SK-N-SH treated with all-trans-retinoic acid at 6 μM for 48 hours (cell line): ENCODE results near the gene HOXC9.

Experiments used
- ATAC-seq: fragments of 200-7000 bp; cut with Tn5 transposase; 3 replicates; pipeline ENCODE4 v1.9.1; 2020; ENCODE audit warnings: mild to moderate bottlenecking, moderate library complexity
- ARNTL ChIP-seq: fragments of 450-650 bp; formaldehyde crosslinking; IDR thresholded peaks from 2 replicates; pipeline ENCODE4 v1.5.0; 2020; ENCODE audit warnings: low read depth, mild to moderate bottlenecking, moderate library complexity, borderline replicate concordance
- BACH2 ChIP-seq: fragments of 250-450 bp; sonication (Bioruptor Pico); IDR thresholded peaks from 2 replicates; pipeline ENCODE4 v1.9.0; 2021; ENCODE audit warnings: mild to moderate bottlenecking, borderline replicate concordance
- CSDC2 ChIP-seq: fragments of 250-450 bp; sonication (Bioruptor Pico); IDR thresholded peaks from 2 replicates; pipeline ENCODE4 v1.5.0; 2020; ENCODE audit warnings: mild to moderate bottlenecking, moderate library complexity
- GLIS3 ChIP-seq: fragments of 250-450 bp; sonication (Bioruptor Pico); IDR thresholded peaks from 2 replicates; pipeline ENCODE4 v1.5.0; 2020; ENCODE audit warnings: mild to moderate bottlenecking, moderate library complexity
- ISL1 ChIP-seq: fragments of 250-450 bp; sonication (Bioruptor Pico); IDR thresholded peaks from 2 replicates; pipeline ENCODE4 v2.1.2; 2022; ENCODE audit warnings: mild to moderate bottlenecking, moderate library complexity
- OSR1 ChIP-seq: fragments of 250-450 bp; sonication (Bioruptor Pico); IDR thresholded peaks from 2 replicates; pipeline ENCODE4 v1.8.0; 2022; ENCODE audit warnings: moderate library complexity, mild to moderate bottlenecking, inconsistent platforms
- PPARA ChIP-seq: fragments of 250-450 bp; sonication (Bioruptor Pico); IDR thresholded peaks from 2 replicates; pipeline ENCODE4 v1.5.0; 2020; ENCODE audit warnings: mild to moderate bottlenecking, borderline replicate concordance
- SNAI2 ChIP-seq: fragments of 250-450 bp; sonication (Bioruptor Pico); IDR thresholded peaks from 2 replicates; pipeline ENCODE4 v1.5.0; 2020; ENCODE audit warnings: mild to moderate bottlenecking, moderate library complexity
- TCF4 ChIP-seq: fragments of 250-450 bp; sonication (Bioruptor Pico); IDR thresholded peaks from 2 replicates; pipeline ENCODE4 v1.8.0; 2021; ENCODE audit warnings: mild to moderate bottlenecking, moderate library complexity, borderline replicate concordance
- ZC3H10 ChIP-seq: fragments of 250-450 bp; sonication (Bioruptor Pico); IDR thresholded peaks from 2 replicates; pipeline ENCODE4 v1.5.1; 2021; ENCODE audit warnings: mild to moderate bottlenecking, moderate library complexity
- ZFP3 ChIP-seq: fragments of 250-450 bp; sonication (Bioruptor Pico); IDR thresholded peaks from 2 replicates; pipeline ENCODE4 v1.5.0; 2020; ENCODE audit warnings: mild to moderate bottlenecking, moderate library complexity
- ZFP30 ChIP-seq: fragments of 450-650 bp; formaldehyde crosslinking; IDR thresholded peaks from 2 replicates; pipeline ENCODE4 v1.5.0; 2022; ENCODE audit warnings: mild to moderate bottlenecking, moderate library complexity
- ZNF565 ChIP-seq: fragments of 450-650 bp; formaldehyde crosslinking; conservative IDR thresholded peaks from 2 replicates; pipeline ENCODE4 v1.5.0; 2020; ENCODE audit warnings: low read depth, mild to moderate bottlenecking, moderate library complexity
- ZNF70 ChIP-seq: fragments of 450-650 bp; formaldehyde crosslinking; IDR thresholded peaks from 2 replicates; pipeline ENCODE4 v1.5.0; 2020; ENCODE audit warnings: mild to moderate bottlenecking, moderate library complexity
- ZNF8 ChIP-seq: fragments of 450-650 bp; formaldehyde crosslinking; IDR thresholded peaks from 2 replicates; pipeline ENCODE4 v1.5.0; 2020; ENCODE audit warnings: mild to moderate bottlenecking, moderate library complexity
- TF ChIP-seq, protein P1 (sequence below): fragments of 250-450 bp; sonication (Bioruptor Pico); IDR thresholded peaks from 2 replicates; pipeline ENCODE4 v1.5.0; 2020; ENCODE audit warnings: mild to moderate bottlenecking, moderate library complexity
- TF ChIP-seq, protein P2 (sequence below): fragments of 250-450 bp; sonication (Bioruptor Pico); IDR thresholded peaks from 2 replicates; pipeline ENCODE4 v1.8.0; 2020; ENCODE audit warnings: mild to moderate bottlenecking, moderate library complexity, borderline replicate concordance
- TF ChIP-seq, protein P3 (sequence below): fragments of 250-450 bp; sonication (Bioruptor Pico); IDR thresholded peaks from 2 replicates; pipeline ENCODE4 v1.5.1; 2021; ENCODE audit warnings: mild to moderate bottlenecking, moderate library complexity
- TF ChIP-seq, protein P4 (sequence below): fragments of 250-450 bp; sonication (Bioruptor Pico); IDR thresholded peaks from 2 replicates; pipeline ENCODE4 v1.8.0; 2021; ENCODE audit warnings: low read depth, mild to moderate bottlenecking, moderate library complexity, borderline replicate concordance
- TF ChIP-seq, protein P5 (sequence below): fragments of 250-450 bp; sonication (Bioruptor Pico); IDR thresholded peaks from 2 replicates; pipeline ENCODE4 v1.5.1; 2020; ENCODE audit warnings: low read depth, mild to moderate bottlenecking, moderate library complexity

The HOXC9 gene

DNA sequence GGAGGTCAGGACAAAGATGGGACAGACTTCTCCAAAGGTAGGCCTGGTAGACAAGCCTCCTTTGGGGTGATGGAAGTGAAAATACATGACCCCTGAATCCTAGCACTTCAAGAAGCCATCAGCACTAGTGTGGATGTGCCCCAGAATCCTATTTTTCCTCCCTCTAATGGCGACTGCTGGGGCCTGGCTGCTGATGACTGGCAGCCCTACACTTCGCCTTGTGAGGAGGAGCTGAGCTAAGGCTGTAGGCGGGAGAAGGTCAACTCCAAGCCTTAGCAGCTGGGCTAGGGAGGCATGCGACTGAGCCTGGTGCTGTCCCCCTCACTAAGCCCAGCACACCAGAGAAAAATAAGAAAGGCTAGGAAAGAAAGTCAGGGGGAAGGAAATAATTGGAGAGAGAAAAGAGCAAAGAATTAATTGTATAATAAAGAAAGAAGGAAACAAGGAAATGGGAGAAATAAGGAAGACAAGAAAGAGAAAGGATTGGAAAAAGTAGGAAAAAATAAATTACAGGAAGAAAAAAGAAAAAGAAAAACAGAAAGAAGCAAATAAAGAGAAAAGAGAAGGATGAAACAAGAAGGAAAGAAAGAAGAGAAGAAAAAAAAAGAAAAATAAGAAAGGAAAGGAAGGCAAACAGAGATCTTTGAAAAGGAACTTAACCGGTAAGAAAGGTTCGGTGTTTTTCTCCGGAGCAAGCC lies 19.7 kb upstream of the HOXC9 start:
- no peak for TF ChIP-seq SNAI2
- no peak for TF ChIP-seq ARNTL (CRISPR knock-in tag)
- TF ChIP-seq, protein P1, sequence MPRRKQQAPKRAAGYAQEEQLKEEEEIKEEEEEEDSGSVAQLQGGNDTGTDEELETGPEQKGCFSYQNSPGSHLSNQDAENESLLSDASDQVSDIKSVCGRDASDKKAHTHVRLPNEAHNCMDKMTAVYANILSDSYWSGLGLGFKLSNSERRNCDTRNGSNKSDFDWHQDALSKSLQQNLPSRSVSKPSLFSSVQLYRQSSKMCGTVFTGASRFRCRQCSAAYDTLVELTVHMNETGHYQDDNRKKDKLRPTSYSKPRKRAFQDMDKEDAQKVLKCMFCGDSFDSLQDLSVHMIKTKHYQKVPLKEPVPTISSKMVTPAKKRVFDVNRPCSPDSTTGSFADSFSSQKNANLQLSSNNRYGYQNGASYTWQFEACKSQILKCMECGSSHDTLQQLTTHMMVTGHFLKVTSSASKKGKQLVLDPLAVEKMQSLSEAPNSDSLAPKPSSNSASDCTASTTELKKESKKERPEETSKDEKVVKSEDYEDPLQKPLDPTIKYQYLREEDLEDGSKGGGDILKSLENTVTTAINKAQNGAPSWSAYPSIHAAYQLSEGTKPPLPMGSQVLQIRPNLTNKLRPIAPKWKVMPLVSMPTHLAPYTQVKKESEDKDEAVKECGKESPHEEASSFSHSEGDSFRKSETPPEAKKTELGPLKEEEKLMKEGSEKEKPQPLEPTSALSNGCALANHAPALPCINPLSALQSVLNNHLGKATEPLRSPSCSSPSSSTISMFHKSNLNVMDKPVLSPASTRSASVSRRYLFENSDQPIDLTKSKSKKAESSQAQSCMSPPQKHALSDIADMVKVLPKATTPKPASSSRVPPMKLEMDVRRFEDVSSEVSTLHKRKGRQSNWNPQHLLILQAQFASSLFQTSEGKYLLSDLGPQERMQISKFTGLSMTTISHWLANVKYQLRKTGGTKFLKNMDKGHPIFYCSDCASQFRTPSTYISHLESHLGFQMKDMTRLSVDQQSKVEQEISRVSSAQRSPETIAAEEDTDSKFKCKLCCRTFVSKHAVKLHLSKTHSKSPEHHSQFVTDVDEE (CRISPR knock-in tag) = no peak
- TF ChIP-seq ZC3H10 = no peak
- no peak for TF ChIP-seq OSR1
- TF ChIP-seq, protein P2, sequence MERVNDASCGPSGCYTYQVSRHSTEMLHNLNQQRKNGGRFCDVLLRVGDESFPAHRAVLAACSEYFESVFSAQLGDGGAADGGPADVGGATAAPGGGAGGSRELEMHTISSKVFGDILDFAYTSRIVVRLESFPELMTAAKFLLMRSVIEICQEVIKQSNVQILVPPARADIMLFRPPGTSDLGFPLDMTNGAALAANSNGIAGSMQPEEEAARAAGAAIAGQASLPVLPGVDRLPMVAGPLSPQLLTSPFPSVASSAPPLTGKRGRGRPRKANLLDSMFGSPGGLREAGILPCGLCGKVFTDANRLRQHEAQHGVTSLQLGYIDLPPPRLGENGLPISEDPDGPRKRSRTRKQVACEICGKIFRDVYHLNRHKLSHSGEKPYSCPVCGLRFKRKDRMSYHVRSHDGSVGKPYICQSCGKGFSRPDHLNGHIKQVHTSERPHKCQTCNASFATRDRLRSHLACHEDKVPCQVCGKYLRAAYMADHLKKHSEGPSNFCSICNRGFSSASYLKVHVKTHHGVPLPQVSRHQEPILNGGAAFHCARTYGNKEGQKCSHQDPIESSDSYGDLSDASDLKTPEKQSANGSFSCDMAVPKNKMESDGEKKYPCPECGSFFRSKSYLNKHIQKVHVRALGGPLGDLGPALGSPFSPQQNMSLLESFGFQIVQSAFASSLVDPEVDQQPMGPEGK = no peak
- no peak for TF ChIP-seq PPARA (CRISPR knock-in tag)
- TF ChIP-seq ZNF565 = no peak
- TF ChIP-seq, protein P3, sequence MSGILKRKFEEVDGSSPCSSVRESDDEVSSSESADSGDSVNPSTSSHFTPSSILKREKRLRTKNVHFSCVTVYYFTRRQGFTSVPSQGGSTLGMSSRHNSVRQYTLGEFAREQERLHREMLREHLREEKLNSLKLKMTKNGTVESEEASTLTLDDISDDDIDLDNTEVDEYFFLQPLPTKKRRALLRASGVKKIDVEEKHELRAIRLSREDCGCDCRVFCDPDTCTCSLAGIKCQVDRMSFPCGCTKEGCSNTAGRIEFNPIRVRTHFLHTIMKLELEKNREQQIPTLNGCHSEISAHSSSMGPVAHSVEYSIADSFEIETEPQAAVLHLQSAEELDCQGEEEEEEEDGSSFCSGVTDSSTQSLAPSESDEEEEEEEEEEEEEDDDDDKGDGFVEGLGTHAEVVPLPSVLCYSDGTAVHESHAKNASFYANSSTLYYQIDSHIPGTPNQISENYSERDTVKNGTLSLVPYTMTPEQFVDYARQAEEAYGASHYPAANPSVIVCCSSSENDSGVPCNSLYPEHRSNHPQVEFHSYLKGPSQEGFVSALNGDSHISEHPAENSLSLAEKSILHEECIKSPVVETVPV (CRISPR knock-in tag) = no peak
- no peak for TF ChIP-seq ZNF8 (CRISPR knock-in tag)
- TF ChIP-seq TCF4 (CRISPR knock-in tag) = no peak
- TF ChIP-seq ZNF70 (CRISPR knock-in tag) = no peak
- no peak for TF ChIP-seq GLIS3
- no peak for TF ChIP-seq CSDC2
- no peak for TF ChIP-seq ZFP30
- no peak for TF ChIP-seq ISL1 (CRISPR knock-in tag)
- no peak for TF ChIP-seq BACH2
- TF ChIP-seq, protein P4, sequence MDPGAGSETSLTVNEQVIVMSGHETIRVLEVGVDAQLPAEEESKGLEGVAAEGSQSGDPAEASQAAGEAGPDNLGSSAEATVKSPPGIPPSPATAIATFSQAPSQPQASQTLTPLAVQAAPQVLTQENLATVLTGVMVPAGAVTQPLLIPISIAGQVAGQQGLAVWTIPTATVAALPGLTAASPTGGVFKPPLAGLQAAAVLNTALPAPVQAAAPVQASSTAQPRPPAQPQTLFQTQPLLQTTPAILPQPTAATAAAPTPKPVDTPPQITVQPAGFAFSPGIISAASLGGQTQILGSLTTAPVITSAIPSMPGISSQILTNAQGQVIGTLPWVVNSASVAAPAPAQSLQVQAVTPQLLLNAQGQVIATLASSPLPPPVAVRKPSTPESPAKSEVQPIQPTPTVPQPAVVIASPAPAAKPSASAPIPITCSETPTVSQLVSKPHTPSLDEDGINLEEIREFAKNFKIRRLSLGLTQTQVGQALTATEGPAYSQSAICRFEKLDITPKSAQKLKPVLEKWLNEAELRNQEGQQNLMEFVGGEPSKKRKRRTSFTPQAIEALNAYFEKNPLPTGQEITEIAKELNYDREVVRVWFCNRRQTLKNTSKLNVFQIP = no peak
- TF ChIP-seq ZFP3 (CRISPR knock-in tag) = no peak
- ATAC-seq = no peak

DNA sequence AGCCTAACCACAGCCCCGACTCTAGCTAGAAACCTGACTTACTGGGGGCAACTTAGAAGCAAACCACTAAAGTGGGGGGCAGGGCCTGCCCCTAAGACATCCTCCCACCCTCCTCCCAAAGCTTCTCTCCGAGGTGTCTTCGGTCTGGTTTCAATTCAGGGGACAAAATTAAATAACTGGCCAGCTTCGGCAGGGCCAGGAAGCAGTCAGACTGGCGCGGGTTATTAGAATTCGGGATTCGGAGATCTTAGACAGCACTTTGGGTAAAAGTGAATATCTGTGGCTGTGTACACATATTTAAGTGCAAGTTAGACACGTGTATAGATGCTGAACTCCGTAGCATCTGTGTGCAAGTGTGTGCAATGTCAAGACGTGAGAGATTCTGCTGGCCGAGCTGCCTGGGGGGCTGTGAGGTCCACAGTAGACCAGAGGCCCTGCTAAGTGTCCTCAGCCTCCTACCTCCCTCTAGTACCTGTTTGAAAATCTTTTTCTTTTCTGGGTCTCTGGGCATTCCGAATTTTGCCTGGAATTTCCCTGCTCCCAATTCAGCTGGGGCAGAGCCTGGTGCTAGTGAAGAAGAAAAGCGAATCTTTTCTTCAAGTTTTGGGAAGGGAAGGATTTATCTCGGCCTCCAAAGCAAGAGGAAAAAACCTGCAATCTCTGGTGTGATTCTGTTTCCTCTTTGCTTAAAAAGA lies 19.0 kb upstream of the HOXC9 start:
- TF ChIP-seq TCF4 (CRISPR knock-in tag) (no peak), SNAI2 (no peak), ZNF70 (CRISPR knock-in tag) (no peak), ZNF8 (CRISPR knock-in tag) (no peak)
- TF ChIP-seq, protein P5, sequence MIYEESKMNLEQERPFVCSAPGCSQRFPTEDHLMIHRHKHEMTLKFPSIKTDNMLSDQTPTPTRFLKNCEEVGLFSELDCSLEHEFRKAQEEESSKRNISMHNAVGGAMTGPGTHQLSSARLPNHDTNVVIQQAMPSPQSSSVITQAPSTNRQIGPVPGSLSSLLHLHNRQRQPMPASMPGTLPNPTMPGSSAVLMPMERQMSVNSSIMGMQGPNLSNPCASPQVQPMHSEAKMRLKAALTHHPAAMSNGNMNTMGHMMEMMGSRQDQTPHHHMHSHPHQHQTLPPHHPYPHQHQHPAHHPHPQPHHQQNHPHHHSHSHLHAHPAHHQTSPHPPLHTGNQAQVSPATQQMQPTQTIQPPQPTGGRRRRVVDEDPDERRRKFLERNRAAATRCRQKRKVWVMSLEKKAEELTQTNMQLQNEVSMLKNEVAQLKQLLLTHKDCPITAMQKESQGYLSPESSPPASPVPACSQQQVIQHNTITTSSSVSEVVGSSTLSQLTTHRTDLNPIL (CRISPR knock-in tag) = no peak
- no peak for ATAC-seq
